WI38 (cell line): Measurements from ENCODE around the gene CDKAL1.

ENCODE experiments used
- H3K4me3 ChIP-seq: 2 replicates; pipeline ENCODE4 v1.5.1; 2011; ENCODE audit warnings: low read depth, mild to moderate bottlenecking, control low read depth, low read length
- TF ChIP-seq, protein P1 (sequence below): IDR thresholded peaks from 2 replicates; pipeline ENCODE4 v1.5.1; 2012; ENCODE audit warnings: low read depth, mild to moderate bottlenecking, control low read depth, low read length

CDKAL1 gene

DNA sequence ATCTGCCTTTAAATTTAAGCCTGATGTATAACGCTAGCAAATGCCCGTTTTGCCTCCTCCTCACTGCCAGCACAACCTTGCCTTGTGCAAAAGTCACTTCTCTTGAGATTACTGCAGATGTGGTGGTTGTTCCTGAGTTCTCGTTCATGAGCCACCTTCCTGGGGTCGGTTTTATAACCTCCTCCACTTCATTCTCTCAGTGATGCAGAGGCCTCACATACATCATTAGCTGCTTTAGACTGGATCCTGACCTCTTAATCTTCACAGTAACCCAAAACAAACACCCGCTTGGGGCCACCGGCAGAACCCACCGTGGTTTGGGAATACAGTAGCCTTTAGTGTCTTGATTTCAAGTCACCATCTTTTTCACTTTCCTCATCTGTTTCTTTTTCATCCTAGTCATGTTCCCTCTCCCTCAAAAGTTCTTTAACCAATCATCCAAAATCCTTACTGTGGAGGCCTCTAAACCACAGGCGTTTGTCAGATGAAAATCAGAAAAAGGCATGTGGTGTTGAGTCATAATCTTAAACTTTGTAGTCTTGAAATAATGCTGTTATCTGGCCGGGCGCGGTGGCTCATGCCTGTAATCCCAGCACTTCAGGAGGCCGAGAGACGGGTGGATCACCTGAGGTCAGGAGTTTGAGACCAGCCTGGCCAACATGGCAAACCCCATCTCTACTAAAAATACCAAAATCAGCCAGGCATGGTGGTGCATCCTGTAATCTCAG, 629.0 kb downstream of the CDKAL1 start:
- no peak overlapping the region for H3K4me3 ChIP-seq
- TF ChIP-seq, protein P1, sequence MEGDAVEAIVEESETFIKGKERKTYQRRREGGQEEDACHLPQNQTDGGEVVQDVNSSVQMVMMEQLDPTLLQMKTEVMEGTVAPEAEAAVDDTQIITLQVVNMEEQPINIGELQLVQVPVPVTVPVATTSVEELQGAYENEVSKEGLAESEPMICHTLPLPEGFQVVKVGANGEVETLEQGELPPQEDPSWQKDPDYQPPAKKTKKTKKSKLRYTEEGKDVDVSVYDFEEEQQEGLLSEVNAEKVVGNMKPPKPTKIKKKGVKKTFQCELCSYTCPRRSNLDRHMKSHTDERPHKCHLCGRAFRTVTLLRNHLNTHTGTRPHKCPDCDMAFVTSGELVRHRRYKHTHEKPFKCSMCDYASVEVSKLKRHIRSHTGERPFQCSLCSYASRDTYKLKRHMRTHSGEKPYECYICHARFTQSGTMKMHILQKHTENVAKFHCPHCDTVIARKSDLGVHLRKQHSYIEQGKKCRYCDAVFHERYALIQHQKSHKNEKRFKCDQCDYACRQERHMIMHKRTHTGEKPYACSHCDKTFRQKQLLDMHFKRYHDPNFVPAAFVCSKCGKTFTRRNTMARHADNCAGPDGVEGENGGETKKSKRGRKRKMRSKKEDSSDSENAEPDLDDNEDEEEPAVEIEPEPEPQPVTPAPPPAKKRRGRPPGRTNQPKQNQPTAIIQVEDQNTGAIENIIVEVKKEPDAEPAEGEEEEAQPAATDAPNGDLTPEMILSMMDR: no peak

DNA sequence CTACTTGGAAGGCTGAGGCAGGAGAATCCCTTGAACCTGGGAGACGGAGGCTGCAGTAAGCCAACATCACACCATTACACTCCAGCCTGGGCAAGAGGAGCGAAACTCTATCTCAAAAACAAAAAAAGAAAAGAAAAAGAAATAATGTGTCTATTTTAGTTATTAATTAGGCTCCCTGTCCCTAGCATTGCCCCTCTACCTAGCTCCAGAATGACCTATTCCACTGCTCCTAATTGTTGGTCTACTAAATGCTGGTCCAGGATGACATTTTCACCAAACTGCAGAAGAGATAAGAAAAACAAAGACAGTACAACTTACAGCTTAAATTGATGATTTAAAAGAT, 629.6 kb downstream of the CDKAL1 start:
- TF ChIP-seq, protein P1: no peak
- H3K4me3 ChIP-seq: no peak overlapping the region

DNA sequence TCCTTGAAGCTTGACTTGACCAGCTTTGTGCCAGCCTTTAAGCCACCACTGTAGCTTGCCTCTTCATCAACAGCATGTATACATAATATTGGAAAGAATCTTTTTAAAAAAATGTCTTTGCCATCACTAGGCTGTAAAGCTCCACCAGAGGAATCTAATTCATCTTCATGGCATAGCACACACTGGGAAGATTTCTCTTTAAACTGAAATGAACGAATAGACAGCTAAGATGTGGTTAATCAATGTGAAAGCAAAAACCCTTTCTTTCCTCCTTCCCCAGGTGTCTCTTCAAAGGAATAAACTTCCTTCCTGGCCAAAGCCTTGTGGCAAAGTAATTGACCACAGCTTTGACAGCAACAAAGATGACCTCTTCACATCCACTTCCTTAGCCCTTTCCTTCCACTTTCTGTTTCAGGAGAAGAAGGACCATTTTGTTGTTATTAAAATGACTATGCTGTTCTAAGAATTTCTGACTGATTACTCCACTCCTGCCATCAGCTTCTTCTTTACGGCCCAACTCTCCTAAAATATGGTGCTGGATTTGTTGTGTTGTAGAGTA, 630.6 kb downstream of the CDKAL1 start:
- TF ChIP-seq, protein P1: no peak
- H3K4me3 ChIP-seq: no peak overlapping the region

DNA sequence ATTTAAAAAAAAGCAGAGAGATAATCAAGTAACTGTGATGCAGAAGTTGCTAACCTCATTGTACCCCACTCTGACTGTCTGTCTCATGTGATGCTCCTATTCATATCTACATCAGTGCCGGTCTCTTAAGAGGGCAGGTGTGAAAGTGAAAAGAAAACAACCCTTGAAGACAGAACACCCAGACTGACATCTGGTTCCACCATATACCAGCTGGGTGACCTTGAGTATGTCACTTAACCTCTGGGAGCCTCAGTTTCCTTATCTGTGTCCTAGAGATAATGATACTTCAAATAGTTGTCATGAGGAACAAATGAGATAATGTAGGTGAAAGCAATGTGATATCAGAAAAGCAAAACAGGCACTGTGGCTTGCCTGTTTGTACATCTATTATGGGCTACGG, 632.5 kb downstream of the CDKAL1 start:
- TF ChIP-seq, protein P1: no peak
- no peak overlapping the region for H3K4me3 ChIP-seq

DNA sequence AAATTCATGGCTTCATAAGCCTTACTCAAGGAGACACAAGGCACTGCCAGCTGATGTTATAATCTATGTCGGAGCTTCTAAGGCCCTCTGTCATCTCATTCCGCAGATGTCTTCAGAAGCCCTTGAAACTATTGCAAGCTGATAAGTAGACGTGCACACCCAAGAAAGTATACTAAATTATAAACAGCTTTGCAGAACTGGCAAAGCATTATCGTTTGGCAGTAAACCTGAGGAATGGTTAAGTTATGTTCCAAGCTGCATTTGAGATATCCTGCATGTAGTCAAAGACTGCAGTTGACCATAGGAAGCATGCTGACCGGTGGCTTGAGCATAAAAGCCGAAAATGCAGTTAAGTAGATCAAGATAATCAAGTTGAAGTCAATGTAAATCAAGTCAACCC, 633.5 kb downstream of the CDKAL1 start:
- H3K4me3 ChIP-seq: no peak overlapping the region
- TF ChIP-seq, protein P1: no peak

DNA sequence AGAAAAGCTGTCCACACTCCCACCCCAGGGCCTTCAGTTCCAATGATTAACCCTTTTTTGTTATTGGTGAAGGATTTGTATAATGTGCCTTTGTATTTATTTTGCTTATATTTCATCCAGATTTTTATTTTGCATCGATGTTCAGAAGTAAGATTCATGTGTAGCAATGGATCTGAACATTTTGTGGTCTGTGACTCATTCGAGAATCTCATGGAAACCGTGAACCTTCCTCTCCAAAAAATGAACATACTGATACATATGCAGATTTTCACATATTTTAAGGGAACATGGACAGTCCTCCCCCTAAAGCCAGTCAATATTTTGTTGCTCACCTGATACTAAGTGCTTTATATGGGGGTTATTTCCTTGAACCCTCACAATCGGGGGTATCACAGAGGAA, 637.5 kb downstream of the CDKAL1 start:
- TF ChIP-seq, protein P1: no peak
- no peak overlapping the region for H3K4me3 ChIP-seq

DNA sequence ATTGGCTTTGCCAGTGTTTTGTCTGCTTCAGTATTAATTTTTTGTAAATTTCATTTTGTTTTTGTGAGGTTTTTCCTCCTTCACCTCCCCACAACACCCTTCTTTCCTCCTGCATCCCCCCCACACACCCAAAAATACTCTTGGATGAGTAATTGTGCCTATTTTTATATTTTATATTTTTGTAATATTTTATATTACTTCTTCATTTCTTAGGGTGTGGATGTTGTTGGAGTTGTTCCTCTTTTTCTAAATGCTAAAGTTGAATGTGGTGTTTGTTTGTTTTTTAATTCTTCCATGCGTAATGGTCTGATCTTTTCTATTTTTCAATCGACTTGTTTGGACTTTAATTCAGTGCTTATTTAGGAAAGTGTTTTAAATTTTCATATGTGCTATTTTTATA, 638.8 kb downstream of the CDKAL1 start:
- no peak overlapping the region for H3K4me3 ChIP-seq
- TF ChIP-seq, protein P1: no peak
